ENCODE data around the gene LCA5L.
"Not testable (repeated sequence)": the region's sequence is repeated elsewhere in the genome, so short reads cannot be mapped to it uniquely, and the experiment has no call there.

The LCA5L gene

GRCh38 chr21:39386899-39387298, 58.7 kb downstream of the LCA5L start:
- DNase-seq = no peak

- no peak for DNase-seq
These were observed 59.4 kb downstream of the LCA5L start for GRCh38 chr21:39386194-39386593.

DNA sequence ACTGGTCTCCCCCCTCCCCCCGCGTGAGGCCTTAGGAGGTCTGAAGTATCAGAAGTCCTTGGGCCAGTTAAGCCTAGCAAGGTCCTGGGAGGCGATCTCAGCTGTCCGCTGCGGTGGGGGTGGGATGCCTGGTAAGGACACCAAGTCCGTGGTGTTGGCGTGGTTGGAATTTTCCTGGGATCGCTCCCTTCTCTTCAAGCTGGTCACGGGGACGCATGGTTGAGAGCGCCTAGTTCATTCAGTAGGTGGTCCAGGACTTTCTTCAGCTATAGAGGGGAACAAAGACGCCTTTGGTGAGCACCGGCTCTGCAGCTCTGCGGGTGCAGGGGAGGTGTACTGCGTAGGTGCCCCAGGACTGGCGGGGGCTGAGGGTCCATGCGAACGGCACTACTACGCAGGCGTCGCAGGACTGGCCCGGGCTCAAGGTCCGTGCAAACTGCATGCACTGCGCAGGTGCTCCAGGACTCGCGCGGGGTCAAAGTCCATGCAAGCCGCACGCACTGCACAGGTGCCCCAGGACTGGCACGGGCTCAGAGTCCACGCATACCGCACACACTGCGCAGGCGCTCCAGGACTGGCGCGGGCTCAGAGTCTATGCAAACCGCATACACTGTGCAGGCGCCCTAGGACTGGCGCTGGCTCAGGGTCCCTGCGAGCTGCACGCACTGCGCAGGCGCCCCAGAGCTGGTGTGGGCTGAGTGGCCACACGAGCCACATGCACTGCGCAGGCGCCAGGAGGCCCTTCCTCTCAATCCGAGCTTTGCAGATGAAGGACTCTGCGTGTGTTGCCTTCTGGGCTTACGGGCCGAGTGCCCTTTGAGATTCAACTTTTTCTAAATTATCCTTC, 60.1 kb downstream of the LCA5L start:
- peak; percentile 80 for DNase-seq

DNA sequence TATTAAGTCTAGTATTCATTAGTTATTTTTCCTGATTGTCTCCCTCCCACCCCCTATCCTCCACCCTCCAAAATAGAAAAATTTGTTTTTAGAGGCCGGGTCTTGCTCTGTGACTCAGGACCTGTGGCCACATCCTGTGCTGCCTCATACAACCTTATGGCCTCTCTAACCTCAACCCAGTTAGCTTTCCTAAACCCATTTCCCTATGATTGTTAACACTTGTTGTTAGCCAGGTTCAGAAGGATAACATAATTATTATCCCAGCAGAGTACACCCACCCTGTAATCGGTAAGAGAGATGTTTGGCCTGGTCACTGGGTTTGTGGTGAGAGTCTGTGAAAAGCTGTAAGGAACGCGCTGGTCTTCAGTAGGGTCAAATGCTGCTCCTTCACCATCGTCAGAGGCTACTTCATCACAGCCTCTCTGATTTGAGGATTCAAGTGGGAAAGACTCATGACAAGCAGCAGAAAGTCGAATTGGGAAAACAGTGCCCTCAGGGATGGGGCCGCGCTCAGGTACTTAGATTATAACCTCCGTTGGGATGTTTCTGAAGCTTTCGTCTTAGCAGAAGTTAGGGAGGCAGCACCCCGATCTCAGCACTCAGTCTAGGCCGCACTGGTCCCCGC, 60.8 kb downstream of the LCA5L start:
- DNase-seq = no peak

DNA sequence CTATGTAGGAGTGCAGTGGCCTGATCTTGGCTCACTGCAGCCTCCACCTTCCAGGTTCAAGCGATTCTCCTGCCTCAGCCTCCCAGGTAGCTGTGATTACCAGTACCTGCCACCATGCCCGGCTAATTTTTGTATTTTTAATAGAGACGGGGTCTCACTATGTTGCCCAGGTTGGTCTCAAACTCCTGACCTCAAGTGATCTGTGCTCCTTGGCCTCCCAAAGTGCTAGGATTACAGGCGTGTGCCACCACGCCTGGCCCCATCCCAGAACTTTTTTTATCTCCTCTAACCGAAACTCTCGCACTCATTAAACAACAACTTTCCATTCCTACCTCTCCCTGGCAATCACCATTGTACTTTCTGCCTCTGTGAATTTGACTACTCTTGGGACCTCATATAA, 63.5 kb downstream of the LCA5L start:
- DNase-seq = not testable (repeated sequence)

DNA sequence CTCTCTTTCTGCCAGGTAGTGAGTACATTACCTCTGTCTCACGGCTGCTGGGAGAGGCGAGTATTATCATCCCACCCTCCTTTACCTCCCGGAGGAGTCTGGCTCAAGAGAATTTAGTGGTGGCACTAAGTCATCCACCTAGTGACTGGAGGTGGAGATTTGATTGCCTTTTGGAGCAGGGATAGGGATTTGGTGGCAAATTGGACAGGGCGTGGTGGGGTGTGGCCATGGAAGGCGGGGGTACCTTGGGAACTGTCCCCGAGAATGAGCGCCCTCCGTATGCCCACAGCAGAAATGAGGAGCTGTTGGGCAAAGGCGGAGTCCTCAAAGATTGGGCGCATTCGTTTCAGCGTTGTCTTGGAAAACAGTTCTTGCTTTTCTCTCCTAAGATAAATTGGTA, 64.6 kb downstream of the LCA5L start:
- no peak for DNase-seq

DNA sequence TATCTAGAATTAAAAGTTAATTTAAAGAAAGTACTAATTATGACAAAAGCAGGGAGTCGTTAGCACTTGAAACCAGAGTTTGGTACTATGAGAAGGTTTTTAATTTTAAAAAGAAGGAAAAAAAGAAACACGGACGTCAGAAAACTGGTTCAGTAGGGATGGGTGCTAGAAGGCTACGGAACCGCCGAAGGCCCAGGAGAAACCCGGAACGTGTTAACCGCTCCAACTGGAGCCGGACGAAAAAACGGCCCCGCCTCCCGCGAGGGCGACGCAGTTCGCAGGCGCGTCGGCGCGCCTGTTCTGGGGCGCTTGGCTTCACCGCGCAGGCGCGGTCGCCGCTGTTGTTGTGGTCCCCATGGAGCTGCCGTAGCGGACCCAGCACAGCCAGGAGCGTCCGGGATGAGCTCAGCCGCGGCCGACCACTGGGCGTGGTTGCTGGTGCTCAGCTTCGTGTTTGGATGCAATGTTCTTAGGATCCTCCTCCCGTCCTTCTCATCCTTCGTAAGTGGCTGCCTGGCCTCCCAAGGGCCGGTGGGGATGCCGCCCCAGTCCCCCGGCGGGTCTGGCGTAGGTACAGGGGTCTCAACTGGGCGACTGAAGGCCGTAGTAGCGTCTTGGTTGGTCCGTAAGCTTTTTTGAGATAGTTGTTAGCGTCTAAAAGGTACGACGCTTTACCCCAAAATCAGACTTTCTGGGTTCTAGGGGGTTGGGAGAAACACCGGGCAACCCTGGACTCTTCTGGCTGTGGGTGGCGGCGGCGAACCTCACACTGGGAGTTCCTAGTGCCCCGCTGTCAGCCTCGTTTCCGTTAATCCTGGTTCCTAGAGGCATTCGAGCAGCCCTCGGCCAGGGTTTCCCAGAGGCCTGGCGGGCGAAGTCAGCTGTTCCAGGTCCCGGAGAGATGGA, 65.3 kb downstream of the LCA5L start:
- DNase-seq = peak; percentile 76

DNA sequence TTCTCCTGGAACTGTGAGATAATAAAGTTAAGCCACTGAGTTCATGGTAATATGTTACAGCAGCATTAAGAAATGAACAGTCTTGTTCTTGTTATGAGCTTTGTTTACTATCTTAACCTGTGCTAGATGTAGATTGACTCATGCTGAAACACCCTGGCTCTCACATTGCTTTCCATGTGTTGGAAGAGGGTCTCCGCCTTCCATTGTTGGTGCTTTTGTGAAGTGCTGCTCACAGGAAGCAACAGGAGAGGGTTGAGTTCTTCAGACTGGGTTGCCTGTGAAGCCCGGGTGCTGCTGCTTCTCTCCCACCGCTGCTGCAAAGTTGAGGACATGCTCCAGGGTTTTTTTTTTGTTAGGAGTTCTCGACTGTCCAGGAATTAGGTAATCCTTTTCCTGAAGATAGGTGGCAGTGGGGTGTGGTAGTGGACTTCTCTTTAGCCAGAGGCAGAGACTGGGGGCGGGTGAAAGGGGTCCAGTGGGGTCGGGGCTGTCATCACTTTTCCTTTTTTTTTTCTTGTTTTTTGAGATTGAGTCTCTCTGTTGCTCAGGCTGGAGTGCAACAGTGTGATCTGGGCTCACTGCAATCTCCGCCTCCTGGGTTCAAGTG, 68.0 kb downstream of the LCA5L start:
- DNase-seq = no peak

DNA sequence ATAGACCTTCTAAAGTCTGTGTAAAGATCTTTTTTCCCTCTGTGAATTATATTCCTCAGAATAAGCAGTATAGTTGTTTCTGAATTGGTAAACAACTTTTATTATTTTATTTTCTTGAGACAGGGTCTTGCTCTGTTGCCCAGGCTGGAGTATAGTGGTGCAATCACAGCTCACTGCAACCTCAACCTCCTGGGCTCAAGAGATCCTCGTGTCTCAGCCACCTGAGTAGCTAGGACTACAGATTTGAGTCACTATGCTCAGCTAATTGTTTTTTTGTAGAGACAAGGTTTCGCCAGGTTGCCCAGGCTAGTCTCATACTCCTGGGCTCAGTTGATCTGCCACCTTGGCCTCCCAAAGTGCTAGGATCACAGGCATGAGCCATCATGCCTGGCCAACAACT, 70.1 kb downstream of the LCA5L start:
- no peak for DNase-seq

- DNase-seq = no peak
These were observed 71.5 kb downstream of the LCA5L start for GRCh38 chr21:39374046-39374445.

- peak; percentile 13 for DNase-seq
These were observed 71.9 kb downstream of the LCA5L start for GRCh38 chr21:39373634-39374033.

DNA sequence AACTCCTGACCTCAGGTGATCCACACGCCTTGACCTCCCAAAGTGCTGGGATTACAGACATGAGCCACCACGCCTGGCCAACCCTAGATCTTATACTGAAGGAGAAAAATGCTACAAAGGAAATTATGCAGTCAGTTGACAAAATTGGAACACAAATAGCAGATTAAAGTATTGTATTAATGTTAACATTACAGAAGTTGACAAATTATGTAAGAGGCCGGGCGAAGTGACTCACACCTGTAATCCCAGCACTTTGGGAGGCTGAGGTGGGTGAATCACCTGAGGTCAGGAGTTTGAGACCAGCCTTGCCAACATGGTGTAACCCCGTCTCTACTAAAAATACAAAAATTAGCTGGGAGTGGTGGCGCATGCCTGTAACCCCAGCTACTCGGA, 75.7 kb downstream of the LCA5L start:
- DNase-seq = not testable (repeated sequence)

- DNase-seq = no peak
These were observed 77.8 kb downstream of the LCA5L start for GRCh38 chr21:39367783-39368182.

DNA sequence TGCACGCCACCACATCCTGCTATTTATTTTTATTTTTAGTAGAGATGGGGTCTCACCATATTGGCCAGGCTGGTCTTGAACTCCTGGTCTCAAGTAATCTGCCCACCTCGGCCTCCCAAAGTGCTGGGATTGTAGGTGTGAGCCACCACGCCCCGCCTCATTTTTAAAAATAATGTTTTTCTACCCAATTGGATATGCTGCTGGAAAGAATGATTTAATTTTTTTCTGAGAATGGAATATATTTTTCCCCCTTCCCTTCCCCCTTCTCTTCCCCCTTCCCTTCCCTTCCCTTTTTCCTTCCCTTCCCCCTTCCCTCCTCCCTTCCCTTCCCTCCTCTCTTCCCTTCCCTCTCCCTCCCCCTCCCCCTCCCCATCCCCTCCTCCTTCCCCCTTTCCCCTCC, 79.0 kb downstream of the LCA5L start:
- no peak for DNase-seq

DNA sequence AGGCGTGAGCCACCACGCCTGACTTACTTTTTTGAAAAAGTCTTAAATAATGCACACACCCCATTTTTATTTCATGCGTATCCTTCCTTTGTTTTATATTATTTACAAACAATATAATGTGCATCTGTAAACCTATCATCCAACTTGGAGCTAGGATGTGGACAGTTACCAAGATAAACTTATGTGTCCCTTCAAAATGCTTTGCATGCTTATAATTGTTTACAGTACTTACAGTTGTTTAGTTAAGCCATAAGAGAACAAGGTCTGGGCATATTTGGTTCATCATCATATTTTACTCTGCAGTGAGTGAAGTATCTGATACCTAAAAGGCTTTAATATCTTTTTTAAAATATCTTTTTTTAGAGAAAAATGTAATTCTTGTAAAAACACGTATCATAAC, 80.6 kb downstream of the LCA5L start:
- no peak for DNase-seq

GRCh38 chr21:39363607-39364555, 81.7 kb downstream of the LCA5L start:
- DNase-seq = no peak

- DNase-seq = no peak
These were observed 82.8 kb downstream of the LCA5L start for GRCh38 chr21:39362733-39363132.

- DNase-seq = no peak
These were observed 86.2 kb downstream of the LCA5L start for GRCh38 chr21:39359382-39359781.

Data from NCI-H510A treated with DMSO at 0.1 percent for 48 hours (cell line).